Measurements from ENCODE around the gene ZNF318.

GRCh38 chr6:43377710-43378229 is 8.3 kb upstream of the ZNF318 start:
- no peak for TF ChIP-seq CTCF (conservative IDR thresholded peaks at IDR 0.05; ENCODE audit: low read depth, low read length)
- TF ChIP-seq EZH2 (IDR thresholded peaks at IDR 0.05; ENCODE audit: borderline replicate concordance, low read depth, low read length, poor library complexity, severe bottlenecking), result no peak

Measured in A673 (cell line).